Measurements from ENCODE around the gene PDGFD. TPM values are rescaled to one million over a fixed set of nuclear protein-coding genes. Genes with fewer than 3 reads are reported as not detected.

Gene PDGFD
- total RNA-seq, 1 donor from 2014 or later, result 0.49 TPM

- Mint-ChIP-seq H3K4me1 (ENCODE audit: low read depth, unreplicated experiment) (no peaks in the 10 kb centered on the region), H3K27me3 (ENCODE audit: unreplicated experiment) (no peaks in the 10 kb centered on the region)
Measured at GRCh38 chr11:103994518-103994917, 169.4 kb downstream of the PDGFD start.

GRCh38 chr11:103994094-103994493 lies 169.9 kb downstream of the PDGFD start:
- Mint-ChIP-seq H3K4me1 (ENCODE audit: low read depth, unreplicated experiment) (no peaks in the 10 kb centered on the region), H3K27me3 (ENCODE audit: unreplicated experiment) (no peaks in the 10 kb centered on the region), H3K4me3 (ENCODE audit: unreplicated experiment) (no peak overlapping the region), H3K36me3 (ENCODE audit: unreplicated experiment) (no peaks in the 10 kb centered on the region), H3K9me3 (ENCODE audit: unreplicated experiment) (no peaks in the 10 kb centered on the region), H3K27ac (ENCODE audit: unreplicated experiment) (no peak overlapping the region)
- no peak for DNase-seq
- TF ChIP-seq CTCF (IDR thresholded peaks at IDR 0.05; ENCODE audit: partially characterized antibody, unreplicated experiment), result no peak

More at GRCh38 chr11:103994518-103994917, 169.4 kb downstream of the PDGFD start:
- DNase-seq, result no peak
- H3K4me3 Mint-ChIP-seq (ENCODE audit: unreplicated experiment), result no peak overlapping the region
- no peak overlapping the region for H3K27ac Mint-ChIP-seq (ENCODE audit: unreplicated experiment)
- no peaks in the 10 kb centered on the region for H3K9me3 Mint-ChIP-seq (ENCODE audit: unreplicated experiment)
- TF ChIP-seq CTCF (IDR thresholded peaks at IDR 0.05; ENCODE audit: partially characterized antibody, unreplicated experiment), result no peak
- no peaks in the 10 kb centered on the region for H3K36me3 Mint-ChIP-seq (ENCODE audit: unreplicated experiment)

- Mint-ChIP-seq H3K4me1 (ENCODE audit: low read depth, unreplicated experiment) (no peaks in the 10 kb centered on the region), H3K36me3 (ENCODE audit: unreplicated experiment) (no peaks in the 10 kb centered on the region), H3K27ac (ENCODE audit: unreplicated experiment) (no peak overlapping the region), H3K27me3 (ENCODE audit: unreplicated experiment) (no peaks in the 10 kb centered on the region), H3K9me3 (ENCODE audit: unreplicated experiment) (no peaks in the 10 kb centered on the region), H3K4me3 (ENCODE audit: unreplicated experiment) (no peak overlapping the region)
- DNase-seq, result no peak
- TF ChIP-seq CTCF (IDR thresholded peaks at IDR 0.05; ENCODE audit: partially characterized antibody, unreplicated experiment), result no peak
Measured at GRCh38 chr11:103993507-103993906, 170.4 kb downstream of the PDGFD start.

GRCh38 chr11:103988595-103988969 lies 175.4 kb downstream of the PDGFD start:
- no peak for DNase-seq
- Mint-ChIP-seq H3K36me3 (ENCODE audit: unreplicated experiment) (no peaks in the 10 kb centered on the region), H3K27me3 (ENCODE audit: unreplicated experiment) (peaks cover 1% of the 10 kb centered on the region), H3K4me3 (ENCODE audit: unreplicated experiment) (no peak overlapping the region), H3K9me3 (ENCODE audit: unreplicated experiment) (no peaks in the 10 kb centered on the region), H3K4me1 (ENCODE audit: low read depth, unreplicated experiment) (no peaks in the 10 kb centered on the region), H3K27ac (ENCODE audit: unreplicated experiment) (no peak overlapping the region)
- TF ChIP-seq CTCF (IDR thresholded peaks at IDR 0.05; ENCODE audit: partially characterized antibody, unreplicated experiment), result no peak

- Mint-ChIP-seq H3K27ac (ENCODE audit: unreplicated experiment) (no peak overlapping the region), H3K36me3 (ENCODE audit: unreplicated experiment) (no peaks in the 10 kb centered on the region), H3K9me3 (ENCODE audit: unreplicated experiment) (no peaks in the 10 kb centered on the region), H3K4me1 (ENCODE audit: low read depth, unreplicated experiment) (no peaks in the 10 kb centered on the region), H3K27me3 (ENCODE audit: unreplicated experiment) (peaks cover 1% of the 10 kb centered on the region), H3K4me3 (ENCODE audit: unreplicated experiment) (no peak overlapping the region)
- no peak for DNase-seq
- TF ChIP-seq CTCF (IDR thresholded peaks at IDR 0.05; ENCODE audit: partially characterized antibody, unreplicated experiment), result no peak
Measured at GRCh38 chr11:103987629-103988594, 176.0 kb downstream of the PDGFD start.
